ENCODE data around the gene ERF. TPM values are rescaled to one million over a fixed set of nuclear protein-coding genes. Genes with fewer than 3 reads are reported as not detected.

The ERF gene
- total RNA-seq, 1 donor, result 31.8 TPM

- Histone ChIP-seq H3K27me3 (ENCODE audit: insufficient read depth, low read length) (no peaks in the 10 kb centered on the region), H3K27ac (ENCODE audit: low read depth, low read length) (no peak overlapping the region), H3K79me2 (ENCODE audit: insufficient read depth, low read length) (peaks cover 93% of the 10 kb centered on the region), H3K9me3 (ENCODE audit: low read depth, low read length) (no peaks in the 10 kb centered on the region), H3K36me3 (ENCODE audit: insufficient read depth, low read length) (peaks cover 33% of the 10 kb centered on the region), H4K20me1 (ENCODE audit: insufficient read depth, low read length) (peaks cover 55% of the 10 kb centered on the region), H3K4me3 (ENCODE audit: insufficient read depth, low read length) (peak overlapping the region; percentile 29), H2AFZ (ENCODE audit: low read length) (no peak overlapping the region), H3K4me2 (ENCODE audit: insufficient read depth, low read length) (no peak overlapping the region), H3K4me1 (ENCODE audit: insufficient read depth, low read length) (peaks cover 52% of the 10 kb centered on the region)
- no peak for DNase-seq (ENCODE audit: insufficient read length, low spot score, missing footprints)
- TF ChIP-seq CTCF (IDR thresholded peaks at IDR 0.05; ENCODE audit: extremely low read depth, low read depth, low read length), result no peak
These were observed 20.2 kb upstream of the ERF start for GRCh38 chr19:42275103-42275502.

- DNase-seq (ENCODE audit: insufficient read length, low spot score, missing footprints), result no peak
- H3K4me1 ChIP-seq (ENCODE audit: insufficient read depth, low read length), result peaks cover 49% of the 10 kb centered on the region
- H3K79me2 ChIP-seq (ENCODE audit: insufficient read depth, low read length), result peaks cover 94% of the 10 kb centered on the region
- no peak overlapping the region for H3K4me3 ChIP-seq (ENCODE audit: insufficient read depth, low read length)
- no peaks in the 10 kb centered on the region for H3K9me3 ChIP-seq (ENCODE audit: low read depth, low read length)
- no peak for TF ChIP-seq CTCF (IDR thresholded peaks at IDR 0.05; ENCODE audit: extremely low read depth, low read depth, low read length)
- no peak overlapping the region for H3K4me2 ChIP-seq (ENCODE audit: insufficient read depth, low read length)
- peaks cover 33% of the 10 kb centered on the region for H3K36me3 ChIP-seq (ENCODE audit: insufficient read depth, low read length)
- no peaks in the 10 kb centered on the region for H3K27me3 ChIP-seq (ENCODE audit: insufficient read depth, low read length)
- no peak overlapping the region for H2AFZ ChIP-seq (ENCODE audit: low read length)
- peaks cover 50% of the 10 kb centered on the region for H4K20me1 ChIP-seq (ENCODE audit: insufficient read depth, low read length)
- no peak overlapping the region for H3K27ac ChIP-seq (ENCODE audit: low read depth, low read length)
These were observed 19.2 kb upstream of the ERF start for GRCh38 chr19:42274065-42274682.

GRCh38 chr19:42273407-42274064 lies 18.6 kb upstream of the ERF start:
- peaks cover 43% of the 10 kb centered on the region for H3K4me1 ChIP-seq (ENCODE audit: insufficient read depth, low read length)
- DNase-seq (ENCODE audit: insufficient read length, low spot score, missing footprints), result no peak
- H3K27me3 ChIP-seq (ENCODE audit: insufficient read depth, low read length), result no peaks in the 10 kb centered on the region
- peaks cover 88% of the 10 kb centered on the region for H3K79me2 ChIP-seq (ENCODE audit: insufficient read depth, low read length)
- no peak overlapping the region for H2AFZ ChIP-seq (ENCODE audit: low read length)
- H3K9me3 ChIP-seq (ENCODE audit: low read depth, low read length), result no peaks in the 10 kb centered on the region
- no peak overlapping the region for H3K4me2 ChIP-seq (ENCODE audit: insufficient read depth, low read length)
- no peak overlapping the region for H3K27ac ChIP-seq (ENCODE audit: low read depth, low read length)
- peaks cover 48% of the 10 kb centered on the region for H4K20me1 ChIP-seq (ENCODE audit: insufficient read depth, low read length)
- no peak overlapping the region for H3K4me3 ChIP-seq (ENCODE audit: insufficient read depth, low read length)
- no peak for TF ChIP-seq CTCF (IDR thresholded peaks at IDR 0.05; ENCODE audit: extremely low read depth, low read depth, low read length)
- peaks cover 33% of the 10 kb centered on the region for H3K36me3 ChIP-seq (ENCODE audit: insufficient read depth, low read length)

GRCh38 chr19:42272989-42273406 lies 18.1 kb upstream of the ERF start:
- no peak for TF ChIP-seq CTCF (IDR thresholded peaks at IDR 0.05; ENCODE audit: extremely low read depth, low read depth, low read length)
- Histone ChIP-seq H4K20me1 (ENCODE audit: insufficient read depth, low read length) (peaks cover 43% of the 10 kb centered on the region), H3K4me2 (ENCODE audit: insufficient read depth, low read length) (no peak overlapping the region), H3K4me3 (ENCODE audit: insufficient read depth, low read length) (no peak overlapping the region), H3K4me1 (ENCODE audit: insufficient read depth, low read length) (peaks cover 38% of the 10 kb centered on the region), H3K36me3 (ENCODE audit: insufficient read depth, low read length) (peaks cover 33% of the 10 kb centered on the region), H3K79me2 (ENCODE audit: insufficient read depth, low read length) (peaks cover 82% of the 10 kb centered on the region), H3K27me3 (ENCODE audit: insufficient read depth, low read length) (no peaks in the 10 kb centered on the region), H2AFZ (ENCODE audit: low read length) (no peak overlapping the region), H3K27ac (ENCODE audit: low read depth, low read length) (no peak overlapping the region), H3K9me3 (ENCODE audit: low read depth, low read length) (no peaks in the 10 kb centered on the region)
- no peak for DNase-seq (ENCODE audit: insufficient read length, low spot score, missing footprints)
